SHP77 (cell line): ENCODE results near the gene C1orf74.
"Not testable (repeated sequence)": the region's sequence is repeated elsewhere in the genome, so short reads cannot be mapped to it uniquely, and the experiment has no call there.

ENCODE experiments used
- DNase-seq, 2 experiments: peaks; one replicate each; lab custom pipeline; 2025; lab: John Stamatoyannopoulos, UW

The C1orf74 gene

GRCh38 chr1:209805875-209806760, 21.8 kb upstream of the C1orf74 start, which contains the start of gene IRF6:
IRF6 (minus strand) TSS chr1:209806142; CDS start chr1:209801413, 4,729 bp downstream.
- no peak for DNase-seq

- DNase-seq, result no peak
These were observed 21.0 kb upstream of the C1orf74 start for GRCh38 chr1:209805341-209805781.

GRCh38 chr1:209803568-209803967, 19.2 kb upstream of the C1orf74 start:
- no peak for DNase-seq

GRCh38 chr1:209802780-209803152, 18.4 kb upstream of the C1orf74 start:
- DNase-seq, result no peak

- no peak for DNase-seq
These were observed 17.9 kb upstream of the C1orf74 start for GRCh38 chr1:209802117-209802779.

- DNase-seq, result no peak
These were observed 16.9 kb upstream of the C1orf74 start for GRCh38 chr1:209800984-209801834.

GRCh38 chr1:209797978-209798639, 13.8 kb upstream of the C1orf74 start:
- peak in 1 of 2 experiments; percentile 8 for DNase-seq

- not testable (repeated sequence) for DNase-seq
These were observed 9.4 kb upstream of the C1orf74 start for GRCh38 chr1:209793711-209794110.

GRCh38 chr1:209791920-209792319, 7.6 kb upstream of the C1orf74 start:
- DNase-seq, result no peak

GRCh38 chr1:209790286-209791193, 6.2 kb upstream of the C1orf74 start:
- DNase-seq, result no peak

- DNase-seq, result no peak
These were observed 4.9 kb upstream of the C1orf74 start for GRCh38 chr1:209789245-209789644.

GRCh38 chr1:209787551-209787950, 3.2 kb upstream of the C1orf74 start:
- no peak for DNase-seq

- DNase-seq, result no peak
These were observed 1.8 kb upstream of the C1orf74 start for GRCh38 chr1:209786146-209786545.

GRCh38 chr1:209785592-209785991, 1.2 kb upstream of the C1orf74 start:
- DNase-seq, result no peak

GRCh38 chr1:209783386-209783785, 973 bp downstream of the C1orf74 start:
- peak; percentile 15 to 40 for DNase-seq

- DNase-seq, result no peak
These were observed 4.1 kb downstream of the C1orf74 start for GRCh38 chr1:209780268-209780667.

GRCh38 chr1:209778102-209778501, 6.3 kb downstream of the C1orf74 start:
- DNase-seq, result no peak

GRCh38 chr1:209777587-209777986, 6.8 kb downstream of the C1orf74 start:
- no peak for DNase-seq

- DNase-seq, result no peak
These were observed 8.7 kb downstream of the C1orf74 start for GRCh38 chr1:209775678-209776077.

- DNase-seq, result no peak
These were observed 9.8 kb downstream of the C1orf74 start for GRCh38 chr1:209774592-209774991.

- no peak for DNase-seq
These were observed 12.2 kb downstream of the C1orf74 start for GRCh38 chr1:209772126-209772525.
